Type B pancreatic cell (in vitro differentiated cells): ENCODE measurements around the gene EML3. TPM values are rescaled to one million over a fixed set of nuclear protein-coding genes. Genes with fewer than 3 reads are reported as not detected.
A peak's percentile ranks its signal among the peaks of the same experiment; 100 is the strongest.
"Not testable (repeated sequence)": the region's sequence is repeated elsewhere in the genome, so short reads cannot be mapped to it uniquely, and the experiment has no call there.

Experiments used
- DNase-seq: peaks from one replicate; pipeline ENCODE4 v3.0.0; 2021; ENCODE audit warnings: mixed read lengths; ENCODE audit not compliant: unreplicated experiment; ENCODE audit errors: extremely low spot score
- H3K27ac Mint-ChIP-seq: 2 replicates; pipeline ENCODE4 v1.8.0; 2021; ENCODE audit warnings: mild to moderate bottlenecking, mixed read lengths
- H3K27me3 Mint-ChIP-seq: 2 replicates; pipeline ENCODE4 v1.8.0; 2021; ENCODE audit warnings: mixed read lengths
- H3K36me3 Mint-ChIP-seq: 2 replicates; pipeline ENCODE4 v1.8.0; 2021; ENCODE audit warnings: mixed read lengths
- H3K4me1 Mint-ChIP-seq: one replicate; pipeline ENCODE4 v1.8.0; 2021; ENCODE audit warnings: mixed read lengths; ENCODE audit not compliant: unreplicated experiment
- H3K4me3 Mint-ChIP-seq: 2 replicates; pipeline ENCODE4 v1.8.0; 2021; ENCODE audit warnings: mild to moderate bottlenecking, mixed read lengths
- H3K9me3 Mint-ChIP-seq: 2 replicates; pipeline ENCODE4 v1.8.0; 2021; ENCODE audit warnings: mixed read lengths
- CTCF ChIP-seq: fragments of 200-600 bp; sonication (generic); conservative IDR thresholded peaks from 2 replicates; pipeline ENCODE4 v1.5.0; 2021; ENCODE audit warnings: antibody characterized with exemption, mild to moderate bottlenecking
- total RNA-seq: library from RNA; stranded (reverse); gene quantifications from 2 replicates; pipeline ENCODE4 v1.2.1, GENCODE V29; 2021; ENCODE audit warnings: low replicate concordance

The EML3 gene
- total RNA-seq, 1 donor from 2014 or later = 46.0 TPM

GRCh38 chr11:62569611-62570010 is 43.0 kb downstream of the EML3 start:
- Mint-ChIP-seq H3K36me3 (peaks cover 49% of the 10 kb centered on the region), H3K9me3 (no peaks in the 10 kb centered on the region), H3K27ac (peak overlapping the region; percentile 41), H3K4me3 (no peak overlapping the region), H3K27me3 (no peaks in the 10 kb centered on the region), H3K4me1 (peaks cover 27% of the 10 kb centered on the region)
- DNase-seq = no peak
- TF ChIP-seq CTCF = no peak

- no peaks in the 10 kb centered on the region for H3K9me3 Mint-ChIP-seq
- peak overlapping the region; percentile 63 for H3K27ac Mint-ChIP-seq
- H3K27me3 Mint-ChIP-seq = no peaks in the 10 kb centered on the region
- TF ChIP-seq CTCF = no peak
- no peak overlapping the region for H3K4me3 Mint-ChIP-seq
- no peak for DNase-seq
- H3K4me1 Mint-ChIP-seq = peaks cover 16% of the 10 kb centered on the region
- peaks cover 40% of the 10 kb centered on the region for H3K36me3 Mint-ChIP-seq
Measured at GRCh38 chr11:62567018-62567633, 45.4 kb downstream of the EML3 start.

- Mint-ChIP-seq H3K27ac (no peak overlapping the region), H3K4me3 (no peak overlapping the region)
Measured at GRCh38 chr11:62566247-62566646, 46.3 kb downstream of the EML3 start.

GRCh38 chr11:62565100-62565802 is 47.3 kb downstream of the EML3 start:
- Mint-ChIP-seq H3K4me3 (no peak overlapping the region), H3K27me3 (no peaks in the 10 kb centered on the region), H3K27ac (peak overlapping the region; percentile 29), H3K4me1 (peaks cover 20% of the 10 kb centered on the region), H3K9me3 (no peaks in the 10 kb centered on the region), H3K36me3 (peaks cover 33% of the 10 kb centered on the region)
- no peak for TF ChIP-seq CTCF
- no peak for DNase-seq

More at GRCh38 chr11:62566247-62566646, 46.3 kb downstream of the EML3 start:
- H3K9me3 Mint-ChIP-seq = no peaks in the 10 kb centered on the region
- H3K4me1 Mint-ChIP-seq = peaks cover 19% of the 10 kb centered on the region
- TF ChIP-seq CTCF = no peak
- no peaks in the 10 kb centered on the region for H3K27me3 Mint-ChIP-seq
- no peak for DNase-seq
- H3K36me3 Mint-ChIP-seq = peaks cover 35% of the 10 kb centered on the region

GRCh38 chr11:62561677-62562230 is 50.8 kb downstream of the EML3 start:
- H3K27me3 Mint-ChIP-seq, DNase-seq: not testable (repeated sequence)
- H3K4me1 Mint-ChIP-seq = peaks cover 35% of the 10 kb centered on the region

GRCh38 chr11:62560566-62561103 is 51.9 kb downstream of the EML3 start:
- Mint-ChIP-seq H3K4me1 (peaks cover 46% of the 10 kb centered on the region), H3K4me3 (peak overlapping the region; percentile 55), H3K36me3 (peaks cover 36% of the 10 kb centered on the region), H3K27me3 (no peaks in the 10 kb centered on the region), H3K9me3 (no peaks in the 10 kb centered on the region), H3K27ac (peak overlapping the region; percentile 98)
- TF ChIP-seq CTCF = peak; percentile 68
- peak; percentile 85 for DNase-seq

More at GRCh38 chr11:62561677-62562230, 50.8 kb downstream of the EML3 start:
- H3K9me3 Mint-ChIP-seq = not testable (repeated sequence)
- H3K27ac Mint-ChIP-seq = peak overlapping the region; percentile 97
- peak overlapping the region; percentile 67 for H3K4me3 Mint-ChIP-seq
- H3K36me3 Mint-ChIP-seq = peaks cover 38% of the 10 kb centered on the region

- peaks cover 53% of the 10 kb centered on the region for H3K4me1 Mint-ChIP-seq
- peaks cover 33% of the 10 kb centered on the region for H3K36me3 Mint-ChIP-seq
- H3K4me3 Mint-ChIP-seq = peak overlapping the region; percentile 16
- H3K27ac Mint-ChIP-seq = peak overlapping the region; percentile 98
- not testable (repeated sequence) for H3K27me3 Mint-ChIP-seq, DNase-seq, H3K9me3 Mint-ChIP-seq
Measured at GRCh38 chr11:62559626-62560025, 52.9 kb downstream of the EML3 start.
